Hypothalamus (tissue), 51 donors: ENCODE data around the gene SCAF11.
A peak's percentile ranks its signal among the peaks of the same experiment; 100 is the strongest.

ENCODE experiments used
- DNase-seq, 51 donors: peaks; one replicate each; lab custom pipeline; 2025; lab: John Stamatoyannopoulos, UW

The SCAF11 gene

GRCh38 chr12:45933504-45933903 is 56.9 kb downstream of the SCAF11 start:
- no peak for DNase-seq

- DNase-seq = no peak
These were observed 60.0 kb downstream of the SCAF11 start for GRCh38 chr12:45930369-45930768.

- DNase-seq = no peak
These were observed 62.1 kb downstream of the SCAF11 start for GRCh38 chr12:45928309-45928708.

- DNase-seq = no peak
These were observed 71.6 kb downstream of the SCAF11 start for GRCh38 chr12:45918818-45919217.

- DNase-seq = no peak
These were observed 75.0 kb downstream of the SCAF11 start for GRCh38 chr12:45915405-45915804.

- no peak for DNase-seq
These were observed 76.3 kb downstream of the SCAF11 start for GRCh38 chr12:45914090-45914489.

- no peak for DNase-seq
These were observed 76.7 kb downstream of the SCAF11 start for GRCh38 chr12:45913631-45914030.

- DNase-seq = no peak
These were observed 77.6 kb downstream of the SCAF11 start for GRCh38 chr12:45912774-45913173.

- DNase-seq = no peak
These were observed 81.2 kb downstream of the SCAF11 start for GRCh38 chr12:45909041-45909713.

- no peak for DNase-seq
These were observed 82.4 kb downstream of the SCAF11 start for GRCh38 chr12:45907955-45908354.

- no peak for DNase-seq
These were observed 92.3 kb downstream of the SCAF11 start for GRCh38 chr12:45898094-45898493.

- DNase-seq = no peak
These were observed 94.4 kb downstream of the SCAF11 start for GRCh38 chr12:45895961-45896360.

GRCh38 chr12:45893240-45893639 is 97.1 kb downstream of the SCAF11 start:
- DNase-seq = peak in 13 of 51 donors; percentile 1 to 25 (median 8)

GRCh38 chr12:45890276-45890675 is 100.1 kb downstream of the SCAF11 start:
- DNase-seq = no peak

- no peak for DNase-seq
These were observed 102.8 kb downstream of the SCAF11 start for GRCh38 chr12:45887544-45887943.

GRCh38 chr12:45886685-45887084 is 103.7 kb downstream of the SCAF11 start:
- no peak for DNase-seq

- DNase-seq = no peak
These were observed 107.2 kb downstream of the SCAF11 start for GRCh38 chr12:45883187-45883586.

- no peak for DNase-seq
These were observed 109.8 kb downstream of the SCAF11 start for GRCh38 chr12:45880533-45880932.

- DNase-seq = no peak
These were observed 110.9 kb downstream of the SCAF11 start for GRCh38 chr12:45879363-45879895.

- no peak for DNase-seq
These were observed 111.6 kb downstream of the SCAF11 start for GRCh38 chr12:45878630-45879255.

- no peak for DNase-seq
These were observed 113.3 kb downstream of the SCAF11 start for GRCh38 chr12:45877069-45877468.

- DNase-seq = no peak
These were observed 117.9 kb downstream of the SCAF11 start for GRCh38 chr12:45872446-45872845.
